Measurements from ENCODE around the gene TSHZ2.

- TF ChIP-seq CTCF (IDR thresholded peaks at IDR 0.05) (no peak), POLR2A (IDR thresholded peaks at IDR 0.05) (no peak), POLR2AphosphoS5 (IDR thresholded peaks at IDR 0.05; ENCODE audit: insufficient read depth in 1 of 2, low read depth in 1 of 2) (no peak)
Measured at GRCh38 chr20:53003420-53004154, 31.4 kb downstream of the TSHZ2 start.

Measured in vagina (tissue), 2 donors.